Stimulated activated CD4-positive, alpha-beta T cell treated with anti-CD3 and anti-CD28 coated beads, Interleukin-12 subunit alpha, Interleukin-12 subunit beta, amount 100 ng/mL, for 48 hours (primary cell): Measurements from ENCODE around the gene CYP4F2.
"Not testable (repeated sequence)": the region's sequence is repeated elsewhere in the genome, so short reads cannot be mapped to it uniquely, and the experiment has no call there.

Experiments
- DNase-seq, 3 donors: peaks; one replicate each; pipeline ENCODE4 v3.0.0-alpha.2; 2020; ENCODE audit warnings: low read depth in 2 of 3, low spot score in 1 of 3

Gene CYP4F2

GRCh38 chr19:15859187-15859586, 38.7 kb downstream of the CYP4F2 start:
- no peak for DNase-seq

GRCh38 chr19:15850385-15850784, 47.5 kb downstream of the CYP4F2 start:
- no peak for DNase-seq

GRCh38 chr19:15846923-15847322, 51.0 kb downstream of the CYP4F2 start:
- no peak for DNase-seq

- not testable (repeated sequence) for DNase-seq
These were observed 54.0 kb downstream of the CYP4F2 start for GRCh38 chr19:15843894-15844222.

GRCh38 chr19:15843203-15843893, 54.5 kb downstream of the CYP4F2 start:
- DNase-seq = no peak

- DNase-seq = peak in 1 of 3 donors; percentile 11
These were observed 55.9 kb downstream of the CYP4F2 start for GRCh38 chr19:15841875-15842569.

GRCh38 chr19:15840833-15841232, 57.0 kb downstream of the CYP4F2 start:
- no peak for DNase-seq

GRCh38 chr19:15839888-15840287, 58.0 kb downstream of the CYP4F2 start:
- DNase-seq = not testable (repeated sequence)

GRCh38 chr19:15838351-15838750, 59.5 kb downstream of the CYP4F2 start:
- no peak for DNase-seq

- DNase-seq = peak; percentile 3 to 9 (median 6)
These were observed 60.6 kb downstream of the CYP4F2 start for GRCh38 chr19:15837221-15837731.

- peak; percentile 86 to 94 (median 89) for DNase-seq
These were observed 61.3 kb downstream of the CYP4F2 start for GRCh38 chr19:15836330-15837220.

GRCh38 chr19:15835565-15836329, 62.1 kb downstream of the CYP4F2 start:
- peak; percentile 6 to 38 (median 21) for DNase-seq

- not testable (repeated sequence) for DNase-seq
These were observed 63.6 kb downstream of the CYP4F2 start for GRCh38 chr19:15834232-15834631.

- DNase-seq = no peak
These were observed 66.2 kb downstream of the CYP4F2 start for GRCh38 chr19:15831626-15832025.

GRCh38 chr19:15829786-15830185, 68.1 kb downstream of the CYP4F2 start:
- no peak for DNase-seq

- no peak for DNase-seq
These were observed 68.6 kb downstream of the CYP4F2 start for GRCh38 chr19:15829306-15829698.

- not testable (repeated sequence) for DNase-seq
These were observed 69.1 kb downstream of the CYP4F2 start for GRCh38 chr19:15828611-15829305.

- DNase-seq = no peak
These were observed 69.7 kb downstream of the CYP4F2 start for GRCh38 chr19:15828121-15828610.
